Measurements from ENCODE around the gene ELP1.

Gene ELP1

GRCh38 chr9:108919517-108919916, 14.4 kb downstream of the ELP1 start:
- Histone ChIP-seq H3K36me3 (ENCODE audit: insufficient read depth, low read length) (peaks cover 78% of the 10 kb centered on the region; the same call in 1 of the 2 replicates), H3K9me2 (replicated peaks; ENCODE audit: low read depth, low read length) (no peaks in the 10 kb centered on the region), H3K27me3 (ENCODE audit: insufficient read depth, low read length, poor library complexity, severe bottlenecking) (no peaks in the 10 kb centered on the region), H3K4me1 (ENCODE audit: insufficient read depth, low read length, poor library complexity, severe bottlenecking) (no peaks in the 10 kb centered on the region), H3K4me3 (ENCODE audit: low read length, poor library complexity, severe bottlenecking) (no peak overlapping the region), H4K20me1 (ENCODE audit: insufficient read depth, low read length, poor library complexity, severe bottlenecking) (no peaks in the 10 kb centered on the region), H2AFZ (ENCODE audit: low read length) (no peak overlapping the region), H3K79me2 (ENCODE audit: insufficient read depth, low read length) (no peaks in the 10 kb centered on the region), H3K9ac (ENCODE audit: low read depth, low read length, poor library complexity, severe bottlenecking) (no peak overlapping the region), H3K4me2 (ENCODE audit: low read depth, low read length, poor library complexity, severe bottlenecking) (no peak overlapping the region), H3F3A (ENCODE audit: low read depth) (no peaks in the 10 kb centered on the region), H3K9me3 (ENCODE audit: insufficient read depth, low read depth, low read length) (no peaks in the 10 kb centered on the region)
- TF ChIP-seq EZH2phosphoT487 (IDR thresholded peaks at IDR 0.05; ENCODE audit: borderline replicate concordance), result no peak
- TF ChIP-seq CTCF (conservative IDR thresholded peaks at IDR 0.05; ENCODE audit: low read length), result no peak

- no peaks in the 10 kb centered on the region for H3K27me3 ChIP-seq (ENCODE audit: insufficient read depth, low read length, poor library complexity, severe bottlenecking)
- no peaks in the 10 kb centered on the region for H3K4me1 ChIP-seq (ENCODE audit: insufficient read depth, low read length, poor library complexity, severe bottlenecking)
- TF ChIP-seq CTCF (conservative IDR thresholded peaks at IDR 0.05; ENCODE audit: low read length) (no peak), EZH2phosphoT487 (IDR thresholded peaks at IDR 0.05; ENCODE audit: borderline replicate concordance) (no peak)
- no peak overlapping the region for H3K4me2 ChIP-seq (ENCODE audit: low read depth, low read length, poor library complexity, severe bottlenecking)
- no peaks in the 10 kb centered on the region for H4K20me1 ChIP-seq (ENCODE audit: insufficient read depth, low read length, poor library complexity, severe bottlenecking)
- H3F3A ChIP-seq (ENCODE audit: low read depth), result no peaks in the 10 kb centered on the region
- H3K4me3 ChIP-seq (ENCODE audit: low read length, poor library complexity, severe bottlenecking), result no peak overlapping the region
- peaks cover 53% of the 10 kb centered on the region for H3K36me3 ChIP-seq (ENCODE audit: insufficient read depth, low read length)
- no peaks in the 10 kb centered on the region for H3K9me2 ChIP-seq (replicated peaks; ENCODE audit: low read depth, low read length)
- no peak overlapping the region for H3K9ac ChIP-seq (ENCODE audit: low read depth, low read length, poor library complexity, severe bottlenecking)
- no peaks in the 10 kb centered on the region for H3K9me3 ChIP-seq (ENCODE audit: insufficient read depth, low read depth, low read length)
- no peaks in the 10 kb centered on the region for H3K79me2 ChIP-seq (ENCODE audit: insufficient read depth, low read length)
- H2AFZ ChIP-seq (ENCODE audit: low read length), result no peak overlapping the region
These were observed 20.5 kb downstream of the ELP1 start for GRCh38 chr9:108913391-108913790.

- no peaks in the 10 kb centered on the region for H3K79me2 ChIP-seq (ENCODE audit: insufficient read depth, low read length)
- H3K4me1 ChIP-seq (ENCODE audit: insufficient read depth, low read length, poor library complexity, severe bottlenecking), result no peaks in the 10 kb centered on the region
- no peaks in the 10 kb centered on the region for H3K9me3 ChIP-seq (ENCODE audit: insufficient read depth, low read depth, low read length)
- no peak overlapping the region for H3K4me2 ChIP-seq (ENCODE audit: low read depth, low read length, poor library complexity, severe bottlenecking)
- no peak overlapping the region for H2AFZ ChIP-seq (ENCODE audit: low read length)
- H3K9ac ChIP-seq (ENCODE audit: low read depth, low read length, poor library complexity, severe bottlenecking), result no peak overlapping the region
- H4K20me1 ChIP-seq (ENCODE audit: insufficient read depth, low read length, poor library complexity, severe bottlenecking), result no peaks in the 10 kb centered on the region
- no peaks in the 10 kb centered on the region for H3K9me2 ChIP-seq (replicated peaks; ENCODE audit: low read depth, low read length)
- no peak overlapping the region for H3K4me3 ChIP-seq (ENCODE audit: low read length, poor library complexity, severe bottlenecking)
- no peak for TF ChIP-seq CTCF (conservative IDR thresholded peaks at IDR 0.05; ENCODE audit: low read length)
- no peak for TF ChIP-seq EZH2phosphoT487 (IDR thresholded peaks at IDR 0.05; ENCODE audit: borderline replicate concordance)
- no peaks in the 10 kb centered on the region for H3K27me3 ChIP-seq (ENCODE audit: insufficient read depth, low read length, poor library complexity, severe bottlenecking)
- no peaks in the 10 kb centered on the region for H3F3A ChIP-seq (ENCODE audit: low read depth)
- H3K36me3 ChIP-seq (ENCODE audit: insufficient read depth, low read length), result peaks cover 58% of the 10 kb centered on the region
These were observed 22.1 kb downstream of the ELP1 start for GRCh38 chr9:108911820-108912219.

Measured in Loucy (cell line).